CD4-positive, alpha-beta memory T cell (primary cell): Measurements from ENCODE around the gene B9D1. TPM values are rescaled to one million over a fixed set of nuclear protein-coding genes. Genes with fewer than 3 reads are reported as not detected.

Experiments used
- CTCF ChIA-PET: fragments of 350-600 bp; sonication (Branson Sonifier 250); formaldehyde crosslinking; loops from one replicate; lab custom pipeline; 2021; ENCODE audit warnings: inconsistent platforms; ENCODE audit not compliant: partially characterized antibody; lab: Charles Lee
- POLR2A ChIA-PET: fragments of 350-600 bp; sonication (Branson Sonifier 250); formaldehyde crosslinking; loops from one replicate; lab custom pipeline; 2021; ENCODE audit not compliant: partially characterized antibody; lab: Charles Lee
- DNase-seq, 5 donors: peaks; one replicate each; pipeline versions ENCODE4 v3.0.0 to v3.0.0-alpha.2; 2020 to 2022; ENCODE audit warnings: mixed read lengths in 1 of 5
- H3K27ac ChIP-seq: one replicate; pipeline ENCODE4 v1.7.0; 2013; ENCODE audit warnings: low read depth, low read length
- H3K27me3 ChIP-seq: 2 replicates; pipeline ENCODE4 v1.7.0; 2013; ENCODE audit warnings: mild to moderate bottlenecking, low read length, moderate library complexity; ENCODE audit not compliant: insufficient read depth
- H3K36me3 ChIP-seq: 2 replicates; pipeline ENCODE4 v1.7.0; 2013; ENCODE audit warnings: mild to moderate bottlenecking, low read length, moderate library complexity; ENCODE audit not compliant: insufficient read depth
- H3K4me1 ChIP-seq: 2 replicates; pipeline ENCODE4 v1.7.0; 2013; ENCODE audit warnings: mild to moderate bottlenecking, low read length, moderate library complexity; ENCODE audit not compliant: insufficient read depth
- H3K4me3 ChIP-seq, 2 donors: one replicate each; pipeline ENCODE4 v1.7.0; 2013; ENCODE audit warnings: low read length in 2 of 2, mild to moderate bottlenecking in 1 of 2
- H3K9me3 ChIP-seq, 2 donors: one replicate each; pipeline ENCODE4 v1.7.0; 2013; ENCODE audit warnings: low read length in 2 of 2, control low read depth in 1 of 2; ENCODE audit not compliant: control insufficient read depth in 1 of 2
- H3K27ac Mint-ChIP-seq, 7 donors: one replicate each; pipeline ENCODE4 v1.8.0; 2020 to 2021; ENCODE audit warnings: mixed read lengths in 7 of 7, mild to moderate bottlenecking in 6 of 7, inconsistent platforms in 3 of 7, moderate library complexity in 3 of 7
- H3K27me3 Mint-ChIP-seq, 2 donors: one replicate each; pipeline ENCODE4 v1.8.0; 2020 to 2021; ENCODE audit warnings: mixed read lengths in 2 of 2
- H3K36me3 Mint-ChIP-seq, 2 donors: one replicate each; pipeline ENCODE4 v1.8.0; 2020 to 2021; ENCODE audit warnings: mixed read lengths in 2 of 2, inconsistent platforms in 1 of 2, mild to moderate bottlenecking in 1 of 2
- H3K4me1 Mint-ChIP-seq, 4 donors: one replicate each; pipeline ENCODE4 v1.8.0; 2020 to 2021; ENCODE audit warnings: mixed read lengths in 4 of 4, mild to moderate bottlenecking in 1 of 4
- H3K4me3 Mint-ChIP-seq, 8 donors: one replicate each; pipeline ENCODE4 v1.8.0; 2020 to 2021; ENCODE audit warnings: mixed read lengths in 8 of 8, mild to moderate bottlenecking in 7 of 8, moderate library complexity in 6 of 8, inconsistent platforms in 3 of 8
- H3K9me3 Mint-ChIP-seq, 8 donors: one replicate each; pipeline ENCODE4 v1.8.0; 2020 to 2021; ENCODE audit warnings: mixed read lengths in 8 of 8, mild to moderate bottlenecking in 5 of 8, inconsistent platforms in 3 of 8, moderate library complexity in 1 of 8
- intact Hi-C: fragments of 100-400 bp; cut with micrococcal nuclease; formaldehyde crosslinking; loops from one replicate; pipeline ENCODE4 v1.15.1; 2023
- polyA plus RNA-seq, 2 donors: library from polyadenylated mRNA; unstranded; fragments of 300-500 nt; fragmentation: Illumina TruSeq; gene quantifications; one replicate each; pipeline ENCODE4 v1.2.3, GENCODE V29; 2021
- total RNA-seq, 2 experiments: library from RNA; stranded (reverse); gene quantifications; one replicate each; pipeline ENCODE4 v1.2.3, GENCODE V29; 2021

B9D1 gene
- total and polyA plus RNA-seq, 4 experiments from 2014 or later = 0.29 to 2.8 (median 2.5) TPM; not detected in 1

DNA sequence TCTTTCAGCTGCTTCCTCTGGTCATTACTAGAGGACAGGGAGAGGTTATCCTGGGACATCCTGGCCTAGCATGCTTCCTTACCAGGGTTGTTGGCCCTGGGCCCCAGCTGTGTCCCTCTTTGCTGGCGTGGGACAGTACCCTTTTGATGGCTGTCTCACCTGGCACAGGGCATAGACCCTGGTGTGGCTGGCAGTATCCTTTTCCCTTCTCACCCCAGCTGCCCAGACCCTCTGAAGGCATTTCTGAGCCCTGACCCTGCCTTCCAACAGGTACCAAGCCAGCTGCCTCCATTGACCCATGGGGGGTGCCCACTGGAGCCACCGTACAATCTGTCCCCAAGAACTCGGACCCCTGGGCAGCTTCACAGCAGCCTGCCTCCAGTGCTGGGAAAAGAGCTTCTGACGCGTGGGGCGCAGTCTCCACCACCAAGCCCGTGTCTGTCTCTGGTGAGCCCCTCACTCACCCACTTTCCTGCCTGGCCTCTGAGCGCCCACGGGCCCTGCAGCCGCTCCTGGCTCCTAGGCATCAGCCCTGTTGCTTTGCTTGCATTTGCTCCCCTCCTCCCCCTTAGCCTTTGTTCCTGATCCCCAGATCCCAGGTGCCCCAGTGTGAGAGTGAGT, 34.0 kb downstream of the B9D1 start:
- Mint-ChIP-seq H3K9me3 (peaks cover 0 to 24% (median 12%) of the 10 kb centered on the region in 8 donors), H3K4me3 (no peak overlapping the region), H3K27ac (peak overlapping the region in 1 of 7 donors; percentile 64), H3K4me1 (no peaks in the 10 kb centered on the region), H3K27me3 (peaks cover 0 to 2% of the 10 kb centered on the region in 2 donors), H3K36me3 (no peaks in the 10 kb centered on the region)
- ChIA-PET CTCF (interaction anchor here (2.2 kb wide), 1 partner anchor 9 kb away, joined by 8 read pairs; no protein-coding TSS in a partner anchor), POLR2A (no interaction called here)
- Histone ChIP-seq H3K4me3 (no peak overlapping the region), H3K27me3 (no peaks in the 10 kb centered on the region), H3K36me3 (no peaks in the 10 kb centered on the region), H3K4me1 (no peaks in the 10 kb centered on the region), H3K27ac (no peak overlapping the region), H3K9me3 (peaks cover 0 to 7% of the 10 kb centered on the region in 2 donors)
- intact Hi-C loops = no loop called here
- no peak for DNase-seq

- no peak overlapping the region for H3K27ac ChIP-seq
- H3K4me1 Mint-ChIP-seq = no peaks in the 10 kb centered on the region
- no peaks in the 10 kb centered on the region for H3K36me3 ChIP-seq
- no peak for DNase-seq
- POLR2A ChIA-PET = no interaction called here
- peaks cover 0 to 7% of the 10 kb centered on the region in 2 donors for H3K9me3 ChIP-seq
- intact Hi-C loops = no loop called here
- no peak overlapping the region for H3K4me3 ChIP-seq
- no peak overlapping the region for H3K27ac Mint-ChIP-seq
- CTCF ChIA-PET = interaction anchor here (2.2 kb wide), 1 partner anchor 10 kb away, joined by 8 read pairs; no protein-coding TSS in a partner anchor
- no peaks in the 10 kb centered on the region for H3K36me3 Mint-ChIP-seq
- H3K4me1 ChIP-seq = no peaks in the 10 kb centered on the region
- H3K27me3 Mint-ChIP-seq = no peaks in the 10 kb centered on the region
- no peaks in the 10 kb centered on the region for H3K27me3 ChIP-seq
- no peak overlapping the region for H3K4me3 Mint-ChIP-seq
- peaks cover 0 to 24% (median 12%) of the 10 kb centered on the region in 8 donors for H3K9me3 Mint-ChIP-seq
Measured at GRCh38 chr17:19327031-19327783, 35.3 kb downstream of the B9D1 start.

- peaks cover 0 to 24% (median 12%) of the 10 kb centered on the region in 8 donors for H3K9me3 Mint-ChIP-seq
- intact Hi-C loops = no loop called here
- H3K27ac Mint-ChIP-seq = no peak overlapping the region
- Histone ChIP-seq H3K4me1 (no peaks in the 10 kb centered on the region), H3K9me3 (peaks cover 0 to 7% of the 10 kb centered on the region in 2 donors), H3K36me3 (no peaks in the 10 kb centered on the region), H3K4me3 (no peak overlapping the region), H3K27me3 (no peaks in the 10 kb centered on the region), H3K27ac (no peak overlapping the region)
- no peaks in the 10 kb centered on the region for H3K36me3 Mint-ChIP-seq
- H3K4me3 Mint-ChIP-seq = no peak overlapping the region
- H3K27me3 Mint-ChIP-seq = peaks cover 2% of the 10 kb centered on the region in 2 donors
- CTCF ChIA-PET = no interaction called here
- POLR2A ChIA-PET = no interaction called here
- no peak for DNase-seq
- no peaks in the 10 kb centered on the region for H3K4me1 Mint-ChIP-seq
Measured at GRCh38 chr17:19325542-19325941, 37.0 kb downstream of the B9D1 start.

DNA sequence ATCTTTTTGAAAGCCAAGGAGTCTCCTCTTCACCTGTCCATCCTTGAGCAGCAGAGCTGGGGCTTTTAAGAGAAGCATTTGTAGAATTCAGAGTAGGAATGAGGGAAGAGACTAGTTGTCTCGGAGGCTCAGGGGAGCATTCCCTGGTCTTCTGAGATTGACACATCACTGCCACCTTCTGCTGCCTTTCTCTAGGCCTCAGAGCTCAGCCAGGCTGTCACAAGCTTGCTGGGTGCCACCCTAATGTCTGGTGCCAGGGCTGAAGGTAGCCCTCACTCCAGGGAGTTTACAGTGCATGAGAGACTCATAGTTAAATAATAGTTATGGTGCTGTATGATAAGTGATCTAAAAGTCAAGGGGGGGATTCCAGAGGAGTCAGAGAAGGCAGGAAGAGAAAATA, 39.7 kb downstream of the B9D1 start:
- Histone ChIP-seq H3K36me3 (no peaks in the 10 kb centered on the region), H3K27ac (no peak overlapping the region), H3K4me3 (no peak overlapping the region), H3K27me3 (no peaks in the 10 kb centered on the region), H3K4me1 (no peaks in the 10 kb centered on the region), H3K9me3 (peaks cover 0 to 7% of the 10 kb centered on the region in 2 donors)
- peaks cover 0 to 24% (median 12%) of the 10 kb centered on the region in 8 donors for H3K9me3 Mint-ChIP-seq
- ChIA-PET CTCF (interaction anchor here (0.7 kb wide), 1 partner anchor 280 kb away, joined by 3 read pairs; no protein-coding TSS in a partner anchor), POLR2A (no interaction called here)
- H3K27me3 Mint-ChIP-seq = peaks cover 2 to 5% of the 10 kb centered on the region in 2 donors
- intact Hi-C loops = no loop called here
- DNase-seq = no peak
- H3K36me3 Mint-ChIP-seq = no peaks in the 10 kb centered on the region
- peak overlapping the region in 1 of 7 donors; percentile 20 for H3K27ac Mint-ChIP-seq
- H3K4me3 Mint-ChIP-seq = no peak overlapping the region
- H3K4me1 Mint-ChIP-seq = no peaks in the 10 kb centered on the region

- intact Hi-C loops = no loop called here
- CTCF ChIA-PET = no interaction called here
- H3K9me3 Mint-ChIP-seq = peaks cover 0 to 23% (median 12%) of the 10 kb centered on the region in 8 donors
- H3K4me1 Mint-ChIP-seq = no peaks in the 10 kb centered on the region
- no peak for DNase-seq
- H3K27ac Mint-ChIP-seq = no peak overlapping the region
- H3K4me1 ChIP-seq = no peaks in the 10 kb centered on the region
- H3K27me3 ChIP-seq = no peaks in the 10 kb centered on the region
- no peak overlapping the region for H3K4me3 Mint-ChIP-seq
- H3K27me3 Mint-ChIP-seq = peaks cover 2 to 5% of the 10 kb centered on the region in 2 donors
- POLR2A ChIA-PET = no interaction called here
- H3K36me3 ChIP-seq = no peaks in the 10 kb centered on the region
- H3K27ac ChIP-seq = no peak overlapping the region
- no peak overlapping the region for H3K4me3 ChIP-seq
- peaks cover 0 to 7% of the 10 kb centered on the region in 2 donors for H3K9me3 ChIP-seq
- no peaks in the 10 kb centered on the region for H3K36me3 Mint-ChIP-seq
Measured at GRCh38 chr17:19322129-19322505, 40.4 kb downstream of the B9D1 start.

- no peak for DNase-seq
- Histone ChIP-seq H3K9me3 (peaks cover 0 to 7% of the 10 kb centered on the region in 2 donors), H3K4me3 (no peak overlapping the region), H3K27ac (no peak overlapping the region), H3K4me1 (no peaks in the 10 kb centered on the region), H3K27me3 (no peaks in the 10 kb centered on the region), H3K36me3 (no peaks in the 10 kb centered on the region)
- no peaks in the 10 kb centered on the region for H3K4me1 Mint-ChIP-seq
- CTCF ChIA-PET = no interaction called here
- H3K27me3 Mint-ChIP-seq = peaks cover 2 to 5% of the 10 kb centered on the region in 2 donors
- no peaks in the 10 kb centered on the region for H3K36me3 Mint-ChIP-seq
- intact Hi-C loops = no loop called here
- POLR2A ChIA-PET = no interaction called here
- peaks cover 0 to 18% (median 12%) of the 10 kb centered on the region in 8 donors for H3K9me3 Mint-ChIP-seq
- no peak overlapping the region for H3K4me3 Mint-ChIP-seq
- H3K27ac Mint-ChIP-seq = no peak overlapping the region
Measured at GRCh38 chr17:19321481-19322128, 40.9 kb downstream of the B9D1 start.

DNA sequence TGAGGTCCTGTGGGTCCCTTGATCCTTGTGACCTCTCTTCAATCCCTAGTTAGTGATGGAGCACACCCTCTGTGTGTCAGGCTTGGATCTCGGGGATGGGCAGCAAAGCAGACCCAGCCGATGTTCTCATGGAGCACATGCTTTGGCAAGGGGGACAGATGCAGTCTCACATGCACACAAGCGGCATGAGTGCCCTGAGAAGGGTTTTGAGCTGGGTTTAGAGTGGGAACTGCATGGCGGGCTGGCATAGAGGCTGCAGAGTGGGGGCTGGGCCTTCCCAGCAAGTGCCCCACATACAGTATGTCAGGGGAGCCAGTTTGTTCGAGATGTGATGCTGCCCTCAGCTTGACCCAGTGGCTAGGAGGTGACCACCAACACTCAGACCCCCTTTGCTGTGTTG, 41.6 kb downstream of the B9D1 start:
- no peak overlapping the region for H3K27ac Mint-ChIP-seq
- Histone ChIP-seq H3K4me3 (no peak overlapping the region), H3K27ac (no peak overlapping the region), H3K9me3 (peaks cover 0 to 7% of the 10 kb centered on the region in 2 donors), H3K27me3 (no peaks in the 10 kb centered on the region), H3K36me3 (no peaks in the 10 kb centered on the region), H3K4me1 (no peaks in the 10 kb centered on the region)
- DNase-seq = no peak
- ChIA-PET POLR2A (no interaction called here), CTCF (no interaction called here)
- H3K4me1 Mint-ChIP-seq = no peaks in the 10 kb centered on the region
- H3K4me3 Mint-ChIP-seq = no peak overlapping the region
- H3K36me3 Mint-ChIP-seq = no peaks in the 10 kb centered on the region
- peaks cover 2 to 5% of the 10 kb centered on the region in 2 donors for H3K27me3 Mint-ChIP-seq
- intact Hi-C loops = no loop called here
- H3K9me3 Mint-ChIP-seq = peaks cover 0 to 14% (median 8%) of the 10 kb centered on the region in 8 donors
